ENCODE measurements around the gene STON2. TPM values are rescaled to one million over a fixed set of nuclear protein-coding genes. Genes with fewer than 3 reads are reported as not detected.
"Not testable (repeated sequence)": the region's sequence is repeated elsewhere in the genome, so short reads cannot be mapped to it uniquely, and the experiment has no call there.

STON2 gene
- total RNA-seq, 1 experiment from 2014 or later: 0.36 TPM

DNA sequence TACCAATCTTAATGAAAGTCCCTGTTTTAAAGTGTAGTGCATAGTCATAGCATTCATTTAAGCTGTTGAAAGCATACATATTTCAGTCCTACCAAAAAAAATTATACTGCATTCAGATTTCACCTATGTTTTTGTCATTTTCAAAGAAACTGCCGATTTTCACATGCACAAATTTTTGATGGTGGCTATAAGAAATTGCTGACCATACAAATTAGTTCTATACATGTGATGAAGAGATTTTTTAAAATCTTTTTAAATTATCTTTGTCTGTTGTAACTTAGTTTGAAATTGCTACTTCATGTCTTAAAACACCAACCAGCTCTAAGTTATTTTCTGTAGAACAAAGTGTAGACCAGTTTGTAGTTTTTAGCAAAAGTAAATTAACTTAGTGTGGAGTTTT lies 175.9 kb downstream of the STON2 start:
- no peak overlapping the region for H3K27ac ChIP-seq (ENCODE audit: low read length)
- TF ChIP-seq TCF7L2 (IDR thresholded peaks at IDR 0.05; ENCODE audit: low read depth, low read length) (no peak), SIN3A (IDR thresholded peaks at IDR 0.05; ENCODE audit: borderline replicate concordance, insufficient read depth, low read depth, low read length) (no peak), POLR2AphosphoS5 (IDR thresholded peaks at IDR 0.05; ENCODE audit: low read depth, low read length) (no peak)
- TF ChIP-seq, protein P1, sequence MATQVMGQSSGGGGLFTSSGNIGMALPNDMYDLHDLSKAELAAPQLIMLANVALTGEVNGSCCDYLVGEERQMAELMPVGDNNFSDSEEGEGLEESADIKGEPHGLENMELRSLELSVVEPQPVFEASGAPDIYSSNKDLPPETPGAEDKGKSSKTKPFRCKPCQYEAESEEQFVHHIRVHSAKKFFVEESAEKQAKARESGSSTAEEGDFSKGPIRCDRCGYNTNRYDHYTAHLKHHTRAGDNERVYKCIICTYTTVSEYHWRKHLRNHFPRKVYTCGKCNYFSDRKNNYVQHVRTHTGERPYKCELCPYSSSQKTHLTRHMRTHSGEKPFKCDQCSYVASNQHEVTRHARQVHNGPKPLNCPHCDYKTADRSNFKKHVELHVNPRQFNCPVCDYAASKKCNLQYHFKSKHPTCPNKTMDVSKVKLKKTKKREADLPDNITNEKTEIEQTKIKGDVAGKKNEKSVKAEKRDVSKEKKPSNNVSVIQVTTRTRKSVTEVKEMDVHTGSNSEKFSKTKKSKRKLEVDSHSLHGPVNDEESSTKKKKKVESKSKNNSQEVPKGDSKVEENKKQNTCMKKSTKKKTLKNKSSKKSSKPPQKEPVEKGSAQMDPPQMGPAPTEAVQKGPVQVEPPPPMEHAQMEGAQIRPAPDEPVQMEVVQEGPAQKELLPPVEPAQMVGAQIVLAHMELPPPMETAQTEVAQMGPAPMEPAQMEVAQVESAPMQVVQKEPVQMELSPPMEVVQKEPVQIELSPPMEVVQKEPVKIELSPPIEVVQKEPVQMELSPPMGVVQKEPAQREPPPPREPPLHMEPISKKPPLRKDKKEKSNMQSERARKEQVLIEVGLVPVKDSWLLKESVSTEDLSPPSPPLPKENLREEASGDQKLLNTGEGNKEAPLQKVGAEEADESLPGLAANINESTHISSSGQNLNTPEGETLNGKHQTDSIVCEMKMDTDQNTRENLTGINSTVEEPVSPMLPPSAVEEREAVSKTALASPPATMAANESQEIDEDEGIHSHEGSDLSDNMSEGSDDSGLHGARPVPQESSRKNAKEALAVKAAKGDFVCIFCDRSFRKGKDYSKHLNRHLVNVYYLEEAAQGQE (IDR thresholded peaks at IDR 0.05; ENCODE audit: insufficient read depth in 1 of 2, low read depth in 2 of 2, low read length in 1 of 2): no peak
- TF ChIP-seq, protein P2, sequence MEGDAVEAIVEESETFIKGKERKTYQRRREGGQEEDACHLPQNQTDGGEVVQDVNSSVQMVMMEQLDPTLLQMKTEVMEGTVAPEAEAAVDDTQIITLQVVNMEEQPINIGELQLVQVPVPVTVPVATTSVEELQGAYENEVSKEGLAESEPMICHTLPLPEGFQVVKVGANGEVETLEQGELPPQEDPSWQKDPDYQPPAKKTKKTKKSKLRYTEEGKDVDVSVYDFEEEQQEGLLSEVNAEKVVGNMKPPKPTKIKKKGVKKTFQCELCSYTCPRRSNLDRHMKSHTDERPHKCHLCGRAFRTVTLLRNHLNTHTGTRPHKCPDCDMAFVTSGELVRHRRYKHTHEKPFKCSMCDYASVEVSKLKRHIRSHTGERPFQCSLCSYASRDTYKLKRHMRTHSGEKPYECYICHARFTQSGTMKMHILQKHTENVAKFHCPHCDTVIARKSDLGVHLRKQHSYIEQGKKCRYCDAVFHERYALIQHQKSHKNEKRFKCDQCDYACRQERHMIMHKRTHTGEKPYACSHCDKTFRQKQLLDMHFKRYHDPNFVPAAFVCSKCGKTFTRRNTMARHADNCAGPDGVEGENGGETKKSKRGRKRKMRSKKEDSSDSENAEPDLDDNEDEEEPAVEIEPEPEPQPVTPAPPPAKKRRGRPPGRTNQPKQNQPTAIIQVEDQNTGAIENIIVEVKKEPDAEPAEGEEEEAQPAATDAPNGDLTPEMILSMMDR (IDR thresholded peaks at IDR 0.05): no peak
- BruUV-seq (replicated peaks): no TSS peak
- ATAC-seq (no peak), DNase-seq (ENCODE audit: low read depth, low spot score) (no peak)
- CTCF ChIA-PET: no interaction called here
- POLR2A ChIA-PET: no interaction called here
- in situ Hi-C loops (cut with HindIII; ENCODE audit: low pct_unique_long_range_greater_than_20kb, low sequenced_read_pairs) (no loop called here), intact Hi-C loops (cut with micrococcal nuclease; ENCODE audit: unreplicated experiment) (no loop called here)
- no peak overlapping the region for H3K4me3 ChIP-seq (ENCODE audit: low read depth in 2 of 2, low read length in 2 of 2)
- H3K4me1 ChIP-seq (ENCODE audit: control insufficient read depth, insufficient read depth, low read length): peaks cover 7% of the 10 kb centered on the region
- no peaks in the 10 kb centered on the region; the same call in 1 of the 2 replicates for H3K36me3 ChIP-seq (ENCODE audit: control insufficient read depth, insufficient read depth, low read length)
- no peaks in the 10 kb centered on the region for H3K27me3 ChIP-seq (ENCODE audit: control insufficient read depth, insufficient read depth, low read length)
- no peaks in the 10 kb centered on the region for H3K9me3 ChIP-seq (ENCODE audit: control insufficient read depth, insufficient read depth, low read depth, low read length)

DNA sequence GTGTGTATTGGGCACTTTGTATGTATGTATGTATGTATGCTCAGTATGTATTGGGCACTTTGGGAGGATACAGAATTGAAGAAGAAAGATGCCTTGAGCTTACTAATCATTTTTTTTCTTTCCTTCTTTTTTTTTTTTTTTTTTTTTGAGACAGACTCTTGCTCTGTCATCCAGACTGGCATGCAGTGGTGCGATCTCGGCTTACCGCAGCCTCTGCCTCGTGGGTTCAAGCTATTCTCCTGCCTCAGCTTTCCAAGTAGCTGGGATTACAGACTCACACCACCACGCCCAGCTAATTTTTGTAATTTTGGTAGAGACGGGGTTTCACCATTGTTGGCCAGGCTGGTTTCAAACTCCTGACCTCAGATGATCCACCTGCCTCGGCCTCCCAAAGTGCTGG lies 176.3 kb downstream of the STON2 start:
- H3K4me3 ChIP-seq (ENCODE audit: low read depth in 2 of 2, low read length in 2 of 2); intact Hi-C loops (cut with micrococcal nuclease; ENCODE audit: unreplicated experiment); in situ Hi-C loops (cut with HindIII; ENCODE audit: low pct_unique_long_range_greater_than_20kb, low sequenced_read_pairs); ATAC-seq; BruUV-seq (replicated peaks); H3K27ac ChIP-seq (ENCODE audit: low read length); H3K4me1 ChIP-seq (ENCODE audit: control insufficient read depth, insufficient read depth, low read length); H3K36me3 ChIP-seq (ENCODE audit: control insufficient read depth, insufficient read depth, low read length); POLR2A ChIA-PET; H3K27me3 ChIP-seq (ENCODE audit: control insufficient read depth, insufficient read depth, low read length); H3K9me3 ChIP-seq (ENCODE audit: control insufficient read depth, insufficient read depth, low read depth, low read length); DNase-seq (ENCODE audit: low read depth, low spot score); CTCF ChIA-PET: not testable (repeated sequence)

DNA sequence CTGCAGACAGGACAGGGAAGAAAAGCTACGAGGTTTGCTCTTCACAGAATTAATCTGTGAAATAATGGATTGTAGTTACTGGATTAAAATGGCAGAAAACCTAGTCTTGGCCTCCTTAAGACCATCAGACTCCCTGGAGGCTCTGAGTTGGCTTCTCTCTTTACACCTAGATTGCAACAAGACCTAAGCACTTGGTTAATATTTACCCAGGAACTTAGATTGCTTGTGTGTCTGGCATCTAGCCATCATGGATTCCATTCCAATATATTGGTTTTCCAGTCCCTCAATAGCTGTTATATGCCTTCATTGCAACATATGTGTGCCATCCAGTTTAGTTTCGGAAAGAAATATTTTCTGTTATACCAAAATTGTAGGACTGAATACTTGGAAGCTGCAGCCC lies 177.4 kb downstream of the STON2 start:
- DNase-seq (ENCODE audit: low read depth, low spot score) (no peak), ATAC-seq (no peak)
- intact Hi-C loops (cut with micrococcal nuclease; ENCODE audit: unreplicated experiment): no loop called here
- no peaks in the 10 kb centered on the region; the same call in 1 of the 2 replicates for H3K36me3 ChIP-seq (ENCODE audit: control insufficient read depth, insufficient read depth, low read length)
- POLR2A ChIA-PET: no interaction called here
- in situ Hi-C loops (cut with HindIII; ENCODE audit: low pct_unique_long_range_greater_than_20kb, low sequenced_read_pairs): no loop called here
- H3K4me3 ChIP-seq (ENCODE audit: low read depth in 2 of 2, low read length in 2 of 2): no peak overlapping the region
- H3K9me3 ChIP-seq (ENCODE audit: control insufficient read depth, insufficient read depth, low read depth, low read length): no peaks in the 10 kb centered on the region
- H3K27me3 ChIP-seq (ENCODE audit: control insufficient read depth, insufficient read depth, low read length): no peaks in the 10 kb centered on the region
- no TSS peak for BruUV-seq (replicated peaks)
- TF ChIP-seq POLR2AphosphoS5 (IDR thresholded peaks at IDR 0.05; ENCODE audit: low read depth, low read length) (no peak), TCF7L2 (IDR thresholded peaks at IDR 0.05; ENCODE audit: low read depth, low read length) (no peak), SIN3A (IDR thresholded peaks at IDR 0.05; ENCODE audit: borderline replicate concordance, insufficient read depth, low read depth, low read length) (no peak)
- TF ChIP-seq, protein P1 (IDR thresholded peaks at IDR 0.05; ENCODE audit: insufficient read depth in 1 of 2, low read depth in 2 of 2, low read length in 1 of 2): no peak
- TF ChIP-seq, protein P2 (IDR thresholded peaks at IDR 0.05): no peak
- H3K27ac ChIP-seq (ENCODE audit: low read length): peak overlapping the region; percentile 46; the same call in 1 of the 2 replicates
- peaks cover 7% of the 10 kb centered on the region for H3K4me1 ChIP-seq (ENCODE audit: control insufficient read depth, insufficient read depth, low read length)
- CTCF ChIA-PET: no interaction called here
